Activated CD4-positive, CD25-positive, alpha-beta regulatory T cell treated with anti-CD3 and anti-CD28 coated beads, Interleukin-2, amount 50 U/mL, for 24 hours (primary cell): ENCODE results near the gene FBXL17.
"Not testable (repeated sequence)": the region's sequence is repeated elsewhere in the genome, so short reads cannot be mapped to it uniquely, and the experiment has no call there.

ENCODE experiments used
- ATAC-seq, 2 donors: fragments of 150-1000 bp; cut with Tn5 transposase; one replicate each; pipeline ENCODE4 v1.10.0; 2021; ENCODE audit warnings: mild to moderate bottlenecking in 1 of 2, moderate library complexity in 1 of 2

The FBXL17 gene

GRCh38 chr5:108303086-108303485 is 78.8 kb downstream of the FBXL17 start:
- no peak for ATAC-seq

GRCh38 chr5:108297042-108297601 is 84.8 kb downstream of the FBXL17 start:
- ATAC-seq: no peak

GRCh38 chr5:108295578-108296368 is 86.1 kb downstream of the FBXL17 start:
- no peak for ATAC-seq

GRCh38 chr5:108280960-108281569 is 100.8 kb downstream of the FBXL17 start:
- ATAC-seq: no peak

- no peak for ATAC-seq
These were observed 101.7 kb downstream of the FBXL17 start for GRCh38 chr5:108280248-108280647.

- ATAC-seq: no peak
These were observed 103.3 kb downstream of the FBXL17 start for GRCh38 chr5:108278285-108279240.

- no peak for ATAC-seq
These were observed 105.5 kb downstream of the FBXL17 start for GRCh38 chr5:108276187-108277050.

- ATAC-seq: not testable (repeated sequence)
These were observed 107.8 kb downstream of the FBXL17 start for GRCh38 chr5:108274080-108274479.

GRCh38 chr5:108271127-108271526 is 110.8 kb downstream of the FBXL17 start:
- ATAC-seq: no peak

- ATAC-seq: no peak
These were observed 115.7 kb downstream of the FBXL17 start for GRCh38 chr5:108266242-108266641.

GRCh38 chr5:108264533-108264932 is 117.4 kb downstream of the FBXL17 start:
- no peak for ATAC-seq

GRCh38 chr5:108263338-108263737 is 118.6 kb downstream of the FBXL17 start:
- ATAC-seq: no peak

GRCh38 chr5:108260858-108261170 is 121.1 kb downstream of the FBXL17 start:
- no peak for ATAC-seq

GRCh38 chr5:108260117-108260857 is 121.6 kb downstream of the FBXL17 start:
- peak; percentile 69 to 73 for ATAC-seq

GRCh38 chr5:108259306-108259705 is 122.6 kb downstream of the FBXL17 start:
- ATAC-seq: no peak

GRCh38 chr5:108257996-108258395 is 123.9 kb downstream of the FBXL17 start:
- ATAC-seq: no peak

- no peak for ATAC-seq
These were observed 126.4 kb downstream of the FBXL17 start for GRCh38 chr5:108255468-108255867.

- no peak for ATAC-seq
These were observed 130.5 kb downstream of the FBXL17 start for GRCh38 chr5:108251350-108251749.

- no peak for ATAC-seq
These were observed 132.0 kb downstream of the FBXL17 start for GRCh38 chr5:108249785-108250426.

GRCh38 chr5:108249095-108249784 is 132.7 kb downstream of the FBXL17 start:
- no peak for ATAC-seq
